Activated CD8-positive, alpha-beta memory T cell treated with anti-CD3 and anti-CD28 coated beads for 1 hour (primary cell): ENCODE data around the gene SLC36A4.
"Not testable (repeated sequence)": the region's sequence is repeated elsewhere in the genome, so short reads cannot be mapped to it uniquely, and the experiment has no call there.

ENCODE experiments used
- DNase-seq, 2 donors: peaks; one replicate each; pipeline ENCODE4 v3.0.0-alpha.2; 2020; ENCODE audit warnings: low read depth in 1 of 2; ENCODE audit errors: extremely low read depth in 1 of 2

SLC36A4 gene

DNA sequence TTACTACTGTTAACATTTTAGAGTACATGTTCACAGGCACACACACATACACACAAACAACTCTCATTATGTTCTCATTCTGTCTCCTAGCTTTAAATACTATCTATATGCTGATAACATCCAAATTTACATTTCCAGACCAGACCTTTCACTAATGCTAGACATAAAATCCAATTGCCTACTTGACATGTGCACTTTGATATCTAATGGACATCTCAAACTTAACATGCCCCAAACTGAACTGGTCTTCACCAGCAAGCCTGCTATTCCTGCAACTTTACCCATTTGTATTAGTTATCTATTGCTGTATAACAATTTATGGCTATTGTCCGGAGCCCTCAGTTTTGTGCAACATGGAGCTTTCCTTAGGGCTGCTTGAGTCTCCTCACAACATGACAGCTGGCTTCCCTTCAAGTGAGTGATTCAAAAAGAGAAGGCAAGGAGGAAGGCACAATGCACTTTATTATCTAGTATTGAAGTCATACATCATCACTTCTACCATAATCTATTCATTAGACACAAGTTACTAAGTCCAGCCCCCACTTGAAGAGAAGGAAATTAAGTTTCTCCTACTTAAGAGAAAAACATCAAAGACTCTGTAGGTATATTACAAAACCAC, 3.0 kb downstream of the SLC36A4 start:
- DNase-seq: no peak

DNA sequence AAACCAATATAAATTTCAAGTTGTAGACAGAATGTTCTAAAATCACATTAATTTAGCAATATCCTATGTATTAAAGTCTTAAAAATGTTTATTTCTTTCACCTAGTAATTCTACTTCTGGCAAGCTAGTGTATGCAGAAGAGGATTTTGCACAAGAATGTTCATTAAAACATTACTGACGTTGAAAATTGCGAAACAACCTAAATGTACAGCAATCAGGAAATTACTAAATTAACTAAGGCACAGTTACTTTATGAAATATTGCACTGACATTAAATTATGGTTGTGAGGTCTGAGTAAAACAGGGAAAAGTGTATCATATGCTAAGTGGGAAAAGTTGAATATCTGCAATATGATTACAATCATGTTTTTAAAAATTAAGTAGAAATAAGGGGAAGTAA, 4.1 kb downstream of the SLC36A4 start:
- DNase-seq: no peak

DNA sequence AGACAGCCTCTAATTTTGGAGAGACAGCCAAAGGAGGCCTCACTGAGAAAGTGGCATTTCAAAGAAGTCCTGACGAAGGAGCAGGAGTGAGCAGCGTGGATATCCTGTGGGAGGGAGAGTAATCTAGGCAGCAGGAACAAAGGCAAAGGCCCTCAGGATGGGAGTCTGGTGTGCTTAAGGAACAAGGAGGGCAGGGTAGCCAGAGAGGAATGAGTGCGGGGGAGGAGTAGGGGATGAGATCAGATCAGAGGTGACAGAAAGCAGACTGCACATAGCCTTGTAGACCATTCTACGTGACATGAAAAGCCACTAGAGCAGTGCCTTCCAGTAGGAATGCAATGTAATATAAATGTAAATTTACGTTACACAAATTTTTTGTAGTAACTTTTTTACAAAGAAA, 5.6 kb downstream of the SLC36A4 start:
- DNase-seq: no peak

DNA sequence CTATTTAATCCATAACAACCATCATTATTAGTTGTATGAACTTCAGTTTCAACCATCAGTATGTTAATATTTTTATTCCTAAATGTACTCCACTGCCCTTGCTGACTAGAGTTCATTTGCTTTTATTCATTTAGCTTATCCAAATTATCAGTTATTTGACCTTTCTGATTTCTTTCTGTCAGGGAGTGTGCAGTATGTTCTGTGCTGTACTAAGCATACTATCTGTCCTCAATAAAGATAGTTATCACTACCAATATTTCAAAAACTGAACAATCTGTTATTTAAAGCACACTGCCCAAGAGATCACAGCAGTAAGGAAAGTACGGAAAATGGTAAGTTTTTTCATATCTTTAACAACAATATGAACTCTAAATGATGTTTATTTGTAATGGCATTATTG, 8.3 kb downstream of the SLC36A4 start:
- DNase-seq: no peak

DNA sequence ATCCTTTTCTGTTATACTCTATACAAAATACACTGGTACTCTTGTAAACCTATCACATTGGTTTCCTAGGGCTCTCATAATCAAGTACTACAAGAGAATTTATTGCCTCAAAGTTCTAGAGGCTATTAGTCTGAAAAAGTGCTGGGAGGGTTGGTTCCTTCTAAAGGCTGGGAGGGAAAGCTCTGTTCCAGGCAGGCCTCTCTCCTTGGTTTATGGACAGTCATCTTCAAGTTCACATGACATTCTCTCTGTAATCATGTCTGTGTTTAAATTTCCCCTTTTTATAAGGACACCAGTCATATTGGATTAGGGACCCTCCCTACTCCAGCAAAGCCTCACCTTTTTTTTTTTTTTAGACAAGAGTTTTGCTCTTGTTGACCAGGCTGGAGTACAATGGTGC, 9.1 kb downstream of the SLC36A4 start:
- no peak for DNase-seq

DNA sequence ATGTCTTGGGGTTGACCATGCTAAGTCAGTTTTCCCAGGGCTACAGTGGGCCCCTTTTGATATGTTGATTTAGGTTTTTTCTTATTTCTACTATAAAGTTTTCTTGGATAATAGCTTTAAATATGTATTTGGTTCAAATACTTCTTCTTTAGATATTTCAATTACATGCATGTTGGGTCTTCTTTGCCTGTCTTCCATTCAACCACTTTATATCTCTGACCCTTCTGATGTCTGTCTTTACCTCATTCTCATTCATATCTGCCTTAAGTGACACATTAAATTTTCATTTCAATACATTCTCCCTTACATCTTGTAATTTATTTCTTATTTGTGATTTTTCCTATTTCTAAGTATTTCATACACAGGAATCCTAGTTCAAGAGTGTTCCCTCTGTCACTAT, 10.5 kb downstream of the SLC36A4 start:
- no peak for DNase-seq

DNA sequence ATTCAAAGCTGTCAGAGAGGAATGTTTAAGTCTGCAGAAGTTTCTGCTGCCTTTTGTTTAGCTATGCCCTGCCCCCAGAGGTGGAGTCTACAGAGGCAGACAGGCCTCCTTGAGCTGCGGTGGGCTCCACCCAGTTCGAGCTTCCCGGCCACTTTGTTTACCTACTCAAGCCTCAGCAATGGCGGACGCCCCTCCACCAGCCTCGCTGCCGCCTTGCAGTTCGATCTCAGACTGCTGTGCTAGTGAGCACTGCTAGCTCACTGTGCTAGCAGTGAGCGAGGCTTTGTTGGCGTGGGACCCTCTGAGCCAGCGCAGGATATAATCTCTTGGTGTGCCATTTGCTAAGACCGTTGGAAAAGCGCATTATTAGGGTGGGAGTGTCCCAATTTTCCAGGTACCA, 19.9 kb downstream of the SLC36A4 start:
- DNase-seq: not testable (repeated sequence)

DNA sequence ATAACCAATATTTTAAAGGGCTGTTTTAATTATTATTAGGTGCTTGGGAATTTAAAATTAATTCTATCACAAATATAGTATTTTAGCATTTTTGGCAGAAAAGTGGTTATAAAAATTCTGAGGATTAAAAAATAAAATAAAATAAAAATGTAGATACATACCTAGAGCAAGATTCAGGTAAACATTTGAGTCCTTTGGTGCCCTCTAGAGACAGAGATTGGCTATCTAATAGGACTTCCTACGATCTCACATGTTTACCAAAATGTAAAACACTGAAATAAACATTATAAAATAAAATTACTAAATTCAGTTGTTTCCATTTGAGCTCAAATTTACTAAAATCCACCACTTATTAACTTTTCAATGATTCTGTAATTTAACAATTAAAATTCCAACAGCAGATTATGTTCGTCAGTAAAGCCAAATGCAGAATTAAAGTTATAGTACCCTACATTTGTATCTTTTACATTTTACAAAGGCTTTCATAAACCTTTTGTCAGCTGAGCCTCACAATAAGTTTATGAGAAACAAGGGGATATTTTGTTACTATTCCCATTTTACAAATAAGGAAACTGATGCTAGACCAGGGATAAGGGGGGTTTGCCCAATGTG, 27.7 kb downstream of the SLC36A4 start:
- DNase-seq: no peak

DNA sequence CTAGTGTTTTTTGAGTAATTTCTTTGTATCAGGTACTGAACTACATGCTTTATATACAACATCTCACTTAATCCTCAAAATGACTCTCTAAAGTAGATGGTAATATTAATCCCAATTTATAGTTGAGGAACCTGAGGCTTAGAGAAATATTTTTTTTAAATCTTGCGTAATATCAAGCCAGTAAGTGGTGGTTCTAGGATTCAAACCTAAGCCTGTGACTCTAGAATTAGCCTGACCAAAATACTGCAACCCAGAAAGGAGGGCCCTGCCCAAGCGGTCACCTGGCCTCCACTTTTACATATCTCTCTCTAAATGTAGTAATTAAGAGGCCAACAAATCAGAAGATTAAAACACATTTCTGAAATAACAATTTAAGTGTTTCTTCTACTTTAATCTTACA, 28.6 kb downstream of the SLC36A4 start:
- DNase-seq: no peak

DNA sequence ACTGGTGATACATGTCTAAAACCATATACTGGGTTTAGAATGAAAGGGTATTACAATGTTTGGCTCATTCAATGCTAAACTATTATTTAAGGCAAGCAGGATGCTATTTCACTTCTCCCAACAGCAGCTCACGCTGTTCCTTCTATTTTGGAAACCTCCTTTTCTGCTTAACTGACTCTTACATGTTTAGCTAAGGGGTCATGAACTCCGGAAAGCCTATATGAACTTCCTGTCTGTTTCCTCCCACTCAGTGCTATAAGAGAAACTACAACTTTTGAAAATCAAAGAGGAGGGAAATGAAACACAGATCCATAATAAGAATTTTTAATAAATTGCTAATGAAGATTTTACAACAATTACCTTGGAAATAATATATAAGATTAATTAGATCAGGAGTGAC, 30.9 kb downstream of the SLC36A4 start:
- DNase-seq: no peak

DNA sequence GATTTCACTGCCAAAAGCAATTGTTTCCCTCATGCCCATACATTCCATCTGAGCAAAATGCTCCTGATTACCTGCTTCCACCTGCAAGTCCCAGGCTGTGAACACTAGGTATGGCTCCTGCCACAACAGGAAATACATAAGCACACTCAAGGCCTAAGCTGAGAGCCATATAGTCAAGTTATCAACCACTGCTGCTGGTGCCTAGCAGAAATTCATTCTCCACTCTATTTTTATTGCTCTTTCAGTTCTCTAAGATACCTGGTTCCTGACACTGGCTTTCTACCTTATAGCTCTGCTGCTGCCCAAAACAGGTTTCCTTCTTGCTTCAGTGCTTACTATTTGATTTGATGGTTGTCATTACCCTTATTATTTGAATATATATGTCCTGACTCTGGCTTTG, 31.6 kb downstream of the SLC36A4 start:
- DNase-seq: no peak

DNA sequence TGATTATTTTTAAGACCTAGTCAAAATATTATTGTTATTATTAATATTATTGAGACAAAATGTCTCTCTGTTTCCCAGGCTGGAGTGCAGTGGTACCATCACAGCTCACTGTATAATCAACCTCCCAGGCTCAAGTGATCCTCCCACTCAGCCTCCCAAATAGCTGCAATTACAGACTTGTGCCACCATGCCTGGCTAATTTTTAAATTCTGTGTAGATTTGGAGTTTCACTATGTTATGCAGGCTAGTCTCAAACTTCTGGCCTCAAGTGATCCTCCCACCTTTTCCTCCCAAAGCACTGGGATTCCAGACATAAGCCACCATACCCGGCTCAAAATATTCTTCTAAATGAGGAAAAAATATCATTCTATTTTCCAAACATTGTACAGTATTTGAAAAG, 37.0 kb downstream of the SLC36A4 start:
- DNase-seq: no peak

DNA sequence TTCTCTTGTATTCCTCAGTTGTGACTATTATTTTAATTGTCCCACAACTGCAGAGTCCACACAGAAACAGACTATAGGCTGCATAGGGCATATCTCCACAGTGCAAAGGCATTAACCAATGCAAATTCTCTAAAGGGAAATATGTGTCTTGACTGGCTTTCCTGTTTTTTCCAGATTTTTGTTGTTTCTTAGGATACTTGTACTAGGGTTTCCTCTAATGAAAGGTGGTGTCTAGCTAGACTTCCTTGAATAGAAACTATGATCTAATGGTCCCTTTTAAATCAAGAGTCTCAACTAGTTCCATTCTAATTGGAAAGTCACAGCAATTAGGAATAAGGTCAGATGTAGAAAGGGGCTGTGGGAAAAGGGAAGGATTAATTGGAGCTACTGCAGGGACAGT, 37.6 kb downstream of the SLC36A4 start:
- no peak for DNase-seq

DNA sequence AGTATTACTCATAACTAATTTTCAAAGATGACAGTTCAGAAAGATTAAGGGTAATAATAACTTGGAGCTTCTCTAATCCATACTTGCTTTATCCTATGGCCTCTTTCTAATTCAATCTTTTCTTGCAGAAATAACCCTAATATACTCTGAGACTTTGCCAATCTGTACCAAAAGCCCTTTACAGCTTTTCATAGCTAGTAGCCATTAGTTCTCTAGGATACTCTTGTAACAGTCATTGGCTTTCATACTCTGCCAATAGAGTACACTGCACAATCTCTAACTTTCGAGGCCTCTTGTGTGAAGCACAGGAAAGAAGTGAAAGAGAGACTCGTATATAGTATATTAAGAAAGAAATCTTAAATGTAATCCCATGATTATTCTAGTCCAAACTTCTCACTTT, 38.1 kb downstream of the SLC36A4 start:
- no peak for DNase-seq

DNA sequence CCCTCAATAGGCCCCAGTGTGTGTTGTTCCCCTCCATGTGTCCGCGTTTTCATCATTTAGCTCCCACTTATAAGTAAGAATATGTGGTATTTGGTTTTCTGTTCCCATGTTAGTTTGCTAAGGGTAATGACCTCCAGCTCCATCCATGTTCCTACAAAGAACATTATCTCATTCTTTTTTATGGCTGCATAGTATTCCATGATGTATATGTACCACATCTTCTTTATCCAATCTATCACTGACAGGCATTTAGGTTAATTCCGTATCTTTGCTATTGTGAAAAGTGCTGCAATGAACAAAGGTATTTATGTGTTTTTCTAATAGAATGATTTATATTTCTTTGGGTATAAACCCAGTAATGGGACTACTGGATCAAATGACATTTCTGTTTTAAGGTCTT, 42.1 kb downstream of the SLC36A4 start:
- DNase-seq: no peak

DNA sequence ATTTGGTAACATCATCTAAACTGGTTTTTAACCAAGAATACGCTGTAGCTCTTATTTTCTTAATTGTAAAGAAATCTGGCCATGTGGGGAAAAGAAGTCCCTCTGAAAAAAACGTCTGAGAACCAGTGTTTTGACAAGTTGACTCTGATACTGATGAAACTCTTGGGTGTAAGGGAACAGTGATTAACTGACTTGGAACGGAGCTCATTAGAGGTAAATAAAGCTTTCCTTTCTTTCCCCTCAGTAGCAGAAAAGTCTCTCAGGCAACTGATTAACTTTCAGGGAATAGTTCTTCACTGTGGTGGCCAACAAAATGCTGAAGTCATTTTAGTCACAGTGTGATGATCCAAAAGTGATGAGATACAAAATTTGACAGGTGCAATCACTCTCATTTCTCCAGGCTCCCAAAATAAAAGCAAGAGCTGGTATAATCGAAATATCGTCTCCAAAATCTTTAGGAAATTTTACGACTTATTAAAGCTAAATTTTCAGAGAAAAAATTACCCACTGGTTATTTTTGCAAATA, 52.3 kb downstream of the SLC36A4 start:
- no peak for DNase-seq

DNA sequence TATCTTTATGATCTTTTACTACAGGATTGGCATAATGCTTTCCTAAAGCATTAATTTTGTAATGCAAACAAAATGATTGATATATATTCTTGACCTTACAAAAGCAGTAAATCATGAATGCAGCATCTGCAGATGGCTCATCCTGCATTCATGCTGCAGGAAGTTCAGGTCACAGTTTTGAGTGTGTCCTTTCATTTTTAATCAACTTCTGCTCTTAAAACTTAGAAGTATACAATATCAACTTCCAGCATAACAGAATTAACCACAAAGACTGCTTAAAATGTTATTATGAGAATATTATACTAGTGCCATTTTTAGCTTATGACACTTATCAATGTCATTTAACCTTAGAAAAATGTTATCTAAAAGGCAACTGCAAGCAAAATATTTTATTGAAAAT, 54.0 kb downstream of the SLC36A4 start:
- no peak for DNase-seq

DNA sequence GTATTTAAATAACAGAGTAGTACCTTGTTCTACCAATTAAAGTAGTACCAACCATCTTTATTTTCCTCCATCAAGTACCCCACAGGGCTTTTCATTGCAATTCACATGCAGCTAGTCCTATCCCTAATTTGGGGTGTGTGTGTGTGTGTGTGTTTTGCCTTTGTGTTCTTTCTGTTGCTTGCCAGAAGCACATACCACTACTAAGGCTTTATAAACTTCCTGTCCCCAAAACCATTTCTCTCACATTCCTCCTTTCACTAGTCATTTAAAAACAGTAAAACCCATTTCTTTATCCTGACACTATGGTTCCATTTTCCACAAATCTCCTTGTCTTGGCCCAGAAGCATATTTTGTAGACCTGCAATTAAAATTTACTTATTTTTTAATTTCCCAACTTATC, 54.6 kb downstream of the SLC36A4 start:
- DNase-seq: no peak

DNA sequence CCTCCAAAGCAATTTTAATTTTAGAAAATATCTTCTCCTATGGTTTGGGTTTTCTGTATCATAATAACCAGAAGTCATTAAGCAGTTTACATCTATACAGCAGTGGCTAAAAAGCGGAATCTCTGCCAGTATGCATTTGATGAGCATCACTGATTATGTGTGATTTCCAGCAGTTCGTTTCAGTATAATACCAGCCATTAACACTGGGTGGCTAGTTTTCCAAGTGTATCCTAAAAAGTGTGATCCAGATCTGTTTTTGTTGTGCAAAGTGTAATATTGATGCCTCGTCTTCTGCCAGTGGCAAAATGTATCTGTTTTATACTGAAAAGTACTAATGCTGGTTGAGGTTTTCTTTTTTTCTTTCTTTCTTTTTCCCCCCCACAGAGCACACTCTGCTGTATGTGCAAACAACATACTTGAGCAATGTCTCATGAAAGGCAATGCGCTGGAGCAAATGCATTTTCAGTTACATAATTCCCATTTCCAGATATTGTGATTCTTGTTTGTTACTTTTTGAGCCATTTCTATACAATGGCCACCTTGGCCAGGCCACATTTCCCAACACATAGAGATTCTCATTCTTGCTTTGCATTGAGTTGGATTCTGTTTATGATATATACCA, 64.2 kb downstream of the SLC36A4 start:
- DNase-seq: no peak

DNA sequence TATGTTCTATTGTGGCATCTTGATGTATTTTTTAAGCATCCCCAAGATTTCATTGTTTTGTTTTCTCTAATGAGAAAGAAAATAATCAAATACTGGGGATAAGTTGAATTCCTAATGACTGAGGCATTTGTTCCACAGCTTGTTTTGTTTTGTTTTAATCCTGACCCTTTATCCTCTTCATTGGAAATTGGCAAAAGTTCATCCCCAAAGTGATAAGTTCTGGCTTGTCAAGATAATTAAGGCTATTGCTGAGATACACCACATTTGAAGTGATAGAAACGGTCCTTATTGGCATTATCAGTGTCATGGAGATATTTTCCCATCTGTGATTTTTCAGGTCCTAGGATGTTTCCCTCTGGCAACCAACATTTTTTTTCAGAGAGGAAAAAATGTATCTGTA, 65.0 kb downstream of the SLC36A4 start:
- no peak for DNase-seq

DNA sequence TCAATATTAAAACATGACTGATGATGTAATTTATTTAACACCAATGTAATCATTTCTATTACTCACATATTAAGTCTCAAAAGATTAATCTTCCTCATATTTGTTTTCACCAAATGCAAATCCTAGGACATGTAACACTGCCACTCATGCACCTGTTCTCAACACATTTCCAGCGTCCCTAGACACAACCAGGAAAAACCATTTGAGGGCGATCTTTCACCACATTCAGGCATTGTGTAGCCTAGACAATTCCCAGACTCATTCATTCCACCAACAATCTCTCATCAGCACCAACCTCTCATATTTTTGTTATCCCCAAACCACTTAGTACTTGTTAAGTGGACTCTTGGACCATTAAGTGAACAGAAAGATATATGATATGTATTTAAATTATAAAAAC, 66.1 kb downstream of the SLC36A4 start:
- DNase-seq: no peak

DNA sequence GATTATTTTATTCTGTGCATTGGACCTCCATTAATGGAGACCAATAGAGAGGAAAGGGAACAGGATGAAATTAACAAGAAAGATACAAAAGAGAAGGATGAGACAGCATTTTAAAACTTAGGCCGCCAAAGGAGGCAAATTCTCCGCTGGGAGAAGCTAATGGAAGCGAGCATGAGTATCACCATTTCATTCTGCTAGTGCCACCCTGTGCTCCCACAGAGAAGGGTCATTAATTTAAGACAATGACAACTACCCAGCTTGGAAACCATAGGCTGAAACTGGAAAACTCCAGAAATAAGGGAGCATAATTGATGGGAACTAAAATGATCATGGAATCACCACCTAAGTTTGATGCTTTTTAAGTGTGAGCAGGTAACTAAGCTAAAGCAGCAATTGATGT, 69.2 kb downstream of the SLC36A4 start:
- DNase-seq: no peak
